Neural progenitor cell (in vitro differentiated cells): ENCODE measurements around the gene LRP1B. TPM values are rescaled to one million over a fixed set of nuclear protein-coding genes. Genes with fewer than 3 reads are reported as not detected.

Source experiments
- DNase-seq: peaks from one replicate; pipeline ENCODE4 v3.0.0-alpha.2; 2016; ENCODE audit warnings: low spot score
- H2AFZ ChIP-seq: fragments of 200-600 bp; sonication (generic); replicated peaks from 2 replicates; pipeline ENCODE4 v1.6.1; 2016; ENCODE audit warnings: antibody characterized with exemption
- H3F3A ChIP-seq: fragments of 200-600 bp; sonication (generic); 2 replicates; pipeline ENCODE4 v1.6.1; 2016; ENCODE audit warnings: antibody characterized with exemption, low read depth
- H3K27ac ChIP-seq: fragments of 200-600 bp; sonication (generic); 2 replicates; pipeline ENCODE4 v1.5.1; 2016; ENCODE audit warnings: mild to moderate bottlenecking
- H3K27me3 ChIP-seq: fragments of 200-600 bp; sonication (generic); 2 replicates; pipeline ENCODE4 v1.6.1; 2016; ENCODE audit warnings: mild to moderate bottlenecking, moderate library complexity
- H3K36me3 ChIP-seq: fragments of 200-600 bp; sonication (generic); 2 replicates; pipeline ENCODE4 v1.5.1; 2016
- H3K4me1 ChIP-seq: fragments of 200-600 bp; sonication (generic); 2 replicates; pipeline ENCODE4 v1.6.1; 2016; ENCODE audit warnings: mixed run types
- H3K4me2 ChIP-seq: fragments of 200-600 bp; sonication (generic); 2 replicates; pipeline ENCODE4 v1.6.1; 2016
- H3K4me3 ChIP-seq: fragments of 200-600 bp; sonication (generic); 2 replicates; pipeline ENCODE4 v1.5.1; 2016
- H3K79me2 ChIP-seq: fragments of 200-600 bp; sonication (generic); 2 replicates; pipeline ENCODE4 v1.6.1; 2016; ENCODE audit warnings: low read depth
- H3K9ac ChIP-seq: fragments of 200-600 bp; sonication (generic); 2 replicates; pipeline ENCODE4 v1.6.1; 2016
- H3K9me3 ChIP-seq: fragments of 200-600 bp; sonication (generic); 2 replicates; pipeline ENCODE4 v1.5.1; 2016; ENCODE audit warnings: low read depth
- H4K20me1 ChIP-seq: fragments of 200-600 bp; sonication (generic); 2 replicates; pipeline ENCODE4 v1.6.1; 2016; ENCODE audit warnings: low read depth
- H3K27ac Mint-ChIP-seq: 3 replicates; pipeline ENCODE4 v1.8.0; 2021; ENCODE audit warnings: mixed read lengths
- H3K27me3 Mint-ChIP-seq: 2 replicates; pipeline ENCODE4 v1.8.0; 2022; ENCODE audit warnings: low read depth, mild to moderate bottlenecking, inconsistent platforms, moderate library complexity, mixed read lengths; ENCODE audit not compliant: insufficient read depth
- H3K36me3 Mint-ChIP-seq: 3 replicates; pipeline ENCODE4 v1.8.0; 2021; ENCODE audit warnings: mixed read lengths
- H3K4me1 Mint-ChIP-seq: 3 replicates; pipeline ENCODE4 v1.8.0; 2021; ENCODE audit warnings: mixed read lengths
- H3K4me3 Mint-ChIP-seq: 3 replicates; pipeline ENCODE4 v1.8.0; 2021; ENCODE audit warnings: mild to moderate bottlenecking, moderate library complexity, mixed read lengths
- H3K9me3 Mint-ChIP-seq: 3 replicates; pipeline ENCODE4 v1.8.0; 2020; ENCODE audit warnings: mixed read lengths
- EZH2 ChIP-seq: fragments of 200-600 bp; sonication (generic); IDR thresholded peaks from 2 replicates; pipeline ENCODE4 v1.6.1; 2017; ENCODE audit warnings: antibody characterized with exemption, mild to moderate bottlenecking, moderate library complexity
- EZH2phosphoT487 ChIP-seq: fragments of 200-600 bp; sonication (generic); IDR thresholded peaks from 2 replicates; pipeline ENCODE4 v1.6.1; 2017; ENCODE audit warnings: antibody characterized with exemption
- total RNA-seq: library from RNA; depleted of rRNA; stranded (reverse); fragments of >200 nt; gene quantifications from 2 replicates; pipeline ENCODE4 v1.2.3, GENCODE V29; 2015; ENCODE audit warnings: low replicate concordance
- TF ChIP-seq, protein P1 (sequence below): fragments of 200-600 bp; sonication (generic); IDR thresholded peaks from 2 replicates; pipeline ENCODE4 v1.5.1; 2017; ENCODE audit warnings: antibody characterized with exemption, mild to moderate bottlenecking

LRP1B gene
- total RNA-seq, 1 donor from 2014 or later = not detected

DNA sequence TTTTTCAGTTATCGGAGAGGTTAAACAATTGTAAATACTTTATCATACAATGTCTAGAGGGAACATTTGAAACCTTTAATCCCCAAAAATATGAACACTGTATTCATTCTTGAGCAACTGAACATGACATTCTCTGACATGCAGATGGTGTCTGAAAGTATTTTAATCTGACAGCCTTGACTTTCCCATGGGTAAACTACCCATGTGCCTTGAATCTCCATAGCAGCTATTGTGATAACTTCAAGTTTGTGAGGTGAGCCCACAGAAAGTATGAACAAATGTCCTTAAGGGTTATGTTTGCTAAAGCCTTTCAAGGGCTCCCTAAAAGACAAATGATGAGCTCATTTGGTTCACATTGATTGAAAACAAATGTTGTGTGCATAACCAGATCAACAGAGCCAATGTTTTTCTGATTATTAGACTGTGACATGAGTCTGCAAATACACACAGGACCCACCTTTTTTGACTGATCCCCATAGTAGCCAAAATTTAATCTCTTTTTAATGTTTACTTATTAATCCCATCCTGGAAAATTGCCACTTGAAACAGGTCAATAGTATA, 1326.0 kb downstream of the LRP1B start:
- Histone ChIP-seq H3K4me2 (no peak overlapping the region), H3F3A (no peaks in the 10 kb centered on the region), H2AFZ (no peak overlapping the region), H3K4me3 (no peak overlapping the region), H3K27me3 (no peaks in the 10 kb centered on the region), H4K20me1 (no peaks in the 10 kb centered on the region), H3K4me1 (no peaks in the 10 kb centered on the region), H3K9ac (no peak overlapping the region), H3K27ac (no peak overlapping the region), H3K36me3 (no peaks in the 10 kb centered on the region), H3K79me2 (no peaks in the 10 kb centered on the region), H3K9me3 (no peaks in the 10 kb centered on the region)
- Mint-ChIP-seq H3K27ac (no peak overlapping the region), H3K4me1 (peaks cover 3% of the 10 kb centered on the region), H3K9me3 (no peaks in the 10 kb centered on the region), H3K36me3 (no peaks in the 10 kb centered on the region), H3K27me3 (no peaks in the 10 kb centered on the region), H3K4me3 (no peak overlapping the region)
- no peak for TF ChIP-seq EZH2phosphoT487
- TF ChIP-seq, protein P1, sequence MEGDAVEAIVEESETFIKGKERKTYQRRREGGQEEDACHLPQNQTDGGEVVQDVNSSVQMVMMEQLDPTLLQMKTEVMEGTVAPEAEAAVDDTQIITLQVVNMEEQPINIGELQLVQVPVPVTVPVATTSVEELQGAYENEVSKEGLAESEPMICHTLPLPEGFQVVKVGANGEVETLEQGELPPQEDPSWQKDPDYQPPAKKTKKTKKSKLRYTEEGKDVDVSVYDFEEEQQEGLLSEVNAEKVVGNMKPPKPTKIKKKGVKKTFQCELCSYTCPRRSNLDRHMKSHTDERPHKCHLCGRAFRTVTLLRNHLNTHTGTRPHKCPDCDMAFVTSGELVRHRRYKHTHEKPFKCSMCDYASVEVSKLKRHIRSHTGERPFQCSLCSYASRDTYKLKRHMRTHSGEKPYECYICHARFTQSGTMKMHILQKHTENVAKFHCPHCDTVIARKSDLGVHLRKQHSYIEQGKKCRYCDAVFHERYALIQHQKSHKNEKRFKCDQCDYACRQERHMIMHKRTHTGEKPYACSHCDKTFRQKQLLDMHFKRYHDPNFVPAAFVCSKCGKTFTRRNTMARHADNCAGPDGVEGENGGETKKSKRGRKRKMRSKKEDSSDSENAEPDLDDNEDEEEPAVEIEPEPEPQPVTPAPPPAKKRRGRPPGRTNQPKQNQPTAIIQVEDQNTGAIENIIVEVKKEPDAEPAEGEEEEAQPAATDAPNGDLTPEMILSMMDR = no peak
- no peak for TF ChIP-seq EZH2
- DNase-seq = no peak

DNA sequence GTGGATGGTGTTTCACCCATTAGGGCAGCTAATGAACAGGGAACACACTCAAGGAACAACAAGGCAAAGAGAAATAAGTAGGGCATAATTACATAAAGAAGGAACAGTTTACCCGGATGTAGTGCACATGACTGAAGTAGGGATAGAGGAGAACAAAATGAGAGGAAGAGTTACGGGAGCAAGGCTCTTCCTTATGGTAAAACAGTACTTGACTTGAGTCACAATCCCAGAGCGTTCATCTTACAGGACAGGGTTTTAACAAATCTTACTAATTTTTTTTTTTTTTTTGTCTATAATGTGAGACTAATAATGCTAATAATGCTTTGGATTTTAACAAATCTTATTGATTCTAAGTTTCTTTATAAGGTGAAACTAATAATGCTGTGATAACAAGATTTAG, 1329.5 kb downstream of the LRP1B start:
- H3K27me3 Mint-ChIP-seq = peaks cover 2% of the 10 kb centered on the region
- no peaks in the 10 kb centered on the region for H3K9me3 Mint-ChIP-seq
- Histone ChIP-seq H3K4me1 (no peaks in the 10 kb centered on the region), H4K20me1 (no peaks in the 10 kb centered on the region), H3K79me2 (no peaks in the 10 kb centered on the region), H3K27me3 (no peaks in the 10 kb centered on the region), H3K4me3 (no peak overlapping the region), H3K27ac (no peak overlapping the region), H3K36me3 (no peaks in the 10 kb centered on the region), H3F3A (no peaks in the 10 kb centered on the region), H2AFZ (no peak overlapping the region), H3K9ac (no peak overlapping the region), H3K9me3 (no peaks in the 10 kb centered on the region), H3K4me2 (no peak overlapping the region)
- no peak overlapping the region for H3K27ac Mint-ChIP-seq
- no peaks in the 10 kb centered on the region for H3K36me3 Mint-ChIP-seq
- H3K4me1 Mint-ChIP-seq = peaks cover 3% of the 10 kb centered on the region
- TF ChIP-seq EZH2 (no peak), EZH2phosphoT487 (no peak)
- TF ChIP-seq, protein P1 = no peak
- DNase-seq = no peak
- H3K4me3 Mint-ChIP-seq = no peak overlapping the region

DNA sequence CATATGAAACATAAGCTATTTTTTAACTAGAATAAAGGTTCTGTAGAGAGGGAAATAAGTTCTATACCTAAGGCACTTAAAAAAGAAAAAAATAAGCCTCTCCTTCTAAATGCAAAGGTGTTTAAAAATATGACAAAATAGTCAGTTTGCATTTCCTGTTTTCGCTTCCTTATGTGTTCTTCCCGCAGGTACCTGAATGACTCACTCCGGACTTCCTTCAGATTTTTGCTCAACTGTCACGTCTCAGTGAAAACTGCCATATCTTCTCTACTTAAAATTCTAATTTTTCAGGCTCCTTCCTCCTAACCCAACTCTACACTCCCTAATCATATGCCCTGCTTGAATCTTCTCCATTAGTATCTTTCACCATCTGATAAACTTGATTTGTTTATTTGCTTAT, 1333.1 kb downstream of the LRP1B start:
- no peak overlapping the region for H3K4me3 Mint-ChIP-seq
- peaks cover 2% of the 10 kb centered on the region for H3K27me3 Mint-ChIP-seq
- peaks cover 3% of the 10 kb centered on the region for H3K4me1 Mint-ChIP-seq
- no peaks in the 10 kb centered on the region for H3K27me3 ChIP-seq
- H2AFZ ChIP-seq = no peak overlapping the region
- no peaks in the 10 kb centered on the region for H3K9me3 ChIP-seq
- H3K36me3 Mint-ChIP-seq = no peaks in the 10 kb centered on the region
- H3K27ac Mint-ChIP-seq = no peak overlapping the region
- H3K9me3 Mint-ChIP-seq = no peaks in the 10 kb centered on the region
- H3K36me3 ChIP-seq = no peaks in the 10 kb centered on the region
- DNase-seq = no peak
- no peaks in the 10 kb centered on the region for H4K20me1 ChIP-seq
- no peak overlapping the region for H3K4me2 ChIP-seq
- TF ChIP-seq EZH2phosphoT487 = no peak
- TF ChIP-seq, protein P1 = no peak
- TF ChIP-seq EZH2 = no peak
- no peak overlapping the region for H3K9ac ChIP-seq
- H3K27ac ChIP-seq = no peak overlapping the region
- no peak overlapping the region for H3K4me3 ChIP-seq
- H3F3A ChIP-seq = no peaks in the 10 kb centered on the region
- no peaks in the 10 kb centered on the region for H3K4me1 ChIP-seq
- H3K79me2 ChIP-seq = no peaks in the 10 kb centered on the region
